Kidney (tissue), 14 donors: Measurements from ENCODE around the gene PLCB2. TPM values are rescaled to one million over a fixed set of nuclear protein-coding genes. Genes with fewer than 3 reads are reported as not detected.
A peak's percentile ranks its signal among the peaks of the same experiment; 100 is the strongest.

ENCODE experiments used
- DNase-seq, 5 donors: peaks; one replicate each; pipeline ENCODE4 v3.0.0-alpha.2; 2013 to 2020
- FAIRE-seq: peaks from 2 replicates; lab custom pipeline; 2012; peaks lifted over from hg19 to GRCh38; lab: Jason Lieb, UNC
- H3K27ac ChIP-seq, 2 donors: one replicate each; pipeline ENCODE4 v1.7.0; 2013; ENCODE audit warnings: low read depth in 2 of 2, low read length in 2 of 2, inconsistent platforms in 1 of 2
- H3K27me3 ChIP-seq: one replicate; pipeline ENCODE4 v1.7.1; 2013; ENCODE audit warnings: low read length, inconsistent platforms; ENCODE audit not compliant: control insufficient read depth, insufficient read depth
- H3K36me3 ChIP-seq, 3 donors: one replicate each; pipeline versions ENCODE4 v1.7.0 to v1.7.1; 2013; ENCODE audit warnings: low read length in 3 of 3, control low read depth in 1 of 3, inconsistent platforms in 1 of 3; ENCODE audit not compliant: insufficient read depth in 3 of 3, control insufficient read depth in 2 of 3
- H3K4me1 ChIP-seq, 3 donors: one replicate each; pipeline versions ENCODE4 v1.7.0 to v1.7.1; 2013; ENCODE audit warnings: low read length in 3 of 3, inconsistent platforms in 1 of 3, low read depth in 1 of 3; ENCODE audit not compliant: control insufficient read depth in 2 of 3, insufficient read depth in 2 of 3
- H3K4me3 ChIP-seq, 3 donors: one replicate each; pipeline versions ENCODE4 v1.7.0 to v1.8.1; 2013; ENCODE audit warnings: low read length in 3 of 3, control low read depth in 1 of 3, inconsistent platforms in 1 of 3
- H3K9ac ChIP-seq, 3 donors: one replicate each; pipeline versions ENCODE4 v1.7.0 to v1.7.1; 2013; ENCODE audit warnings: low read length in 3 of 3, control low read depth in 1 of 3, inconsistent platforms in 1 of 3
- H3K9me3 ChIP-seq, 3 donors: one replicate each; pipeline versions ENCODE4 v1.7.0 to v1.7.1; 2013; ENCODE audit warnings: low read length in 3 of 3, control low read depth in 1 of 3, inconsistent platforms in 1 of 3; ENCODE audit not compliant: control insufficient read depth in 2 of 3, insufficient read depth in 1 of 3
- CTCF ChIP-seq: IDR thresholded peaks from 3 replicates; pipeline ENCODE4 v1.5.1; 2012; ENCODE audit warnings: mild to moderate bottlenecking, moderate library complexity, borderline replicate concordance; ENCODE audit not compliant: insufficient read depth; ENCODE audit errors: extremely low read depth
- intact Hi-C: fragments of 100-400 bp; cut with DNase I; formaldehyde crosslinking; loops from one replicate; pipeline ENCODE4 v1.11.1; 2022
- polyA plus RNA-seq: library from polyadenylated mRNA; stranded (reverse); fragments of 350-450 nt; fragmentation: Illumina TruSeq; extraction: RNeasy Lipid Tissue Mini Kit (QIAGEN cat#74804); gene quantifications from one replicate; pipeline ENCODE4 v1.2.3, GENCODE V29; 2014; ENCODE audit warnings: low read depth, low replicate concordance; ENCODE audit not compliant: insufficient read depth
- total RNA-seq: library from RNA; stranded (reverse); fragmentation: NEBNext Ultra II Directional; extraction: Animal tissue kit (Norgen Biotek cat#: 25700); gene quantifications from one replicate; pipeline ENCODE4 v1.2.1, GENCODE V29; 2021
- donor health status: control.
- donor health status: control.
- donor health status: control.
- donor health status: control.
- donor health status: control.
- donor health status: DM: yes; HTN: yes; CAD: no.
- donor health status: Normal renal cell carcinoma (clear cell type).

PLCB2 gene
- total and polyA plus RNA-seq, 2 donors from 2014 or later = 4.4 to 37.2 TPM

- no peak for DNase-seq
- Histone ChIP-seq H3K27me3 (no peaks in the 10 kb centered on the region), H3K4me3 (peak overlapping the region in 1 of 3 donors; percentile 60), H3K27ac (peak overlapping the region; percentile 59 to 89), H3K36me3 (no peaks in the 10 kb centered on the region), H3K9ac (peak overlapping the region in 1 of 3 donors; percentile 80), H3K9me3 (no peaks in the 10 kb centered on the region), H3K4me1 (peaks cover 0 to 4% (median 0%) of the 10 kb centered on the region in 3 donors)
- intact Hi-C loops = no loop called here
- FAIRE-seq = no peak
- TF ChIP-seq CTCF = no peak
Measured at GRCh38 chr15:40239404-40239692, 68.4 kb downstream of the PLCB2 start.

- Histone ChIP-seq H3K9me3 (no peaks in the 10 kb centered on the region), H3K9ac (peak within 1 kb of the TSS in 1 of 3 donors; percentile 80), H3K4me3 (peak within 1 kb of the TSS in 1 of 3 donors; percentile 60), H3K27ac (peak within 1 kb of the TSS; percentile 85 to 89), H3K27me3 (no peaks in the 10 kb centered on the region), H3K4me1 (peaks cover 0 to 4% (median 0%) of the 10 kb centered on the region in 3 donors), H3K36me3 (no peaks in the 10 kb centered on the region)
- no peak for TF ChIP-seq CTCF
- DNase-seq (peak; percentile 74 to 96 (median 83)), FAIRE-seq (no peak)
- intact Hi-C loops = no loop called here
Measured at GRCh38 chr15:40238532-40239403, 69.0 kb downstream of the PLCB2 start, which contains the start of gene PAK6. PAK6 (plus strand) TSS chr15:40239063; CDS start chr15:40264786, 25,723 bp downstream.

Other genes with a start within 250 kb of the PLCB2 start
- gene BMF, start 199.1 kb downstream of the PLCB2 start, total RNA-seq = 19.7 TPM
- 3.6 TPM for gene BMF, start 199.1 kb downstream of the PLCB2 start, polyA plus RNA-seq
- 0.94 TPM for gene BUB1B, start 146.9 kb downstream of the PLCB2 start, total RNA-seq
- 0.69 TPM for gene BUB1B, start 146.9 kb downstream of the PLCB2 start, polyA plus RNA-seq
- 11.9 TPM for gene PAK6, start 68.9 kb downstream of the PLCB2 start, total RNA-seq
- 8.1 TPM for gene PAK6, start 68.9 kb downstream of the PLCB2 start, polyA plus RNA-seq
- gene ANKRD63, start 24.9 kb downstream of the PLCB2 start, total RNA-seq = not detected
- gene ANKRD63, start 24.9 kb downstream of the PLCB2 start, polyA plus RNA-seq = not detected
- gene INAFM2, start 15.8 kb upstream of the PLCB2 start, total RNA-seq = 21.6 TPM
- 14.7 TPM for gene INAFM2, start 15.8 kb upstream of the PLCB2 start, polyA plus RNA-seq
- 60.0 TPM for gene CCDC9B, start 33.0 kb upstream of the PLCB2 start, total RNA-seq
- gene CCDC9B, start 33.0 kb upstream of the PLCB2 start, polyA plus RNA-seq = 4.7 TPM
- gene PHGR1, start 43.1 kb upstream of the PLCB2 start, total RNA-seq = not detected
- gene PHGR1, start 43.1 kb upstream of the PLCB2 start, polyA plus RNA-seq = not detected
- 0.69 TPM for gene DISP2, start 50.3 kb upstream of the PLCB2 start, total RNA-seq
- 0.04 TPM for gene DISP2, start 50.3 kb upstream of the PLCB2 start, polyA plus RNA-seq
- 7.4 TPM for gene KNSTRN, start 74.8 kb upstream of the PLCB2 start, total RNA-seq
- gene KNSTRN, start 74.8 kb upstream of the PLCB2 start, polyA plus RNA-seq = 5.5 TPM
- gene IVD, start 97.9 kb upstream of the PLCB2 start, total RNA-seq = 76.9 TPM
- gene IVD, start 97.9 kb upstream of the PLCB2 start, polyA plus RNA-seq = 83.0 TPM
- 28.4 TPM for gene BAHD1, start 133.0 kb upstream of the PLCB2 start, total RNA-seq
- 13.3 TPM for gene BAHD1, start 133.0 kb upstream of the PLCB2 start, polyA plus RNA-seq
- 14.3 TPM for gene CHST14, start 163.0 kb upstream of the PLCB2 start, total RNA-seq
- gene CHST14, start 163.0 kb upstream of the PLCB2 start, polyA plus RNA-seq = 11.9 TPM